Measurements from ENCODE around the gene ZNF462. TPM values are rescaled to one million over a fixed set of nuclear protein-coding genes. Genes with fewer than 3 reads are reported as not detected.

The ZNF462 gene
- total RNA-seq, 2 donors from 2014 or later, result 4.7 to 8.9 TPM

- no peak overlapping the region for H3K27ac ChIP-seq
- peaks cover 0 to 5% (median 0%) of the 10 kb centered on the region in 3 donors for H3K9me3 ChIP-seq
- intact Hi-C loops (cut with DNase I), result no loop called here
- no peak overlapping the region for H3K4me3 ChIP-seq
- ATAC-seq, result no peak
- H3K4me1 ChIP-seq, result no peaks in the 10 kb centered on the region
- WGBS, 2 donors, result 78 to 80% methylated on average over 3 of the region's 3 CpGs
- H3K27me3 ChIP-seq, result no peaks in the 10 kb centered on the region
- TF ChIP-seq POLR2A (IDR thresholded peaks at IDR 0.05), result no peak
- TF ChIP-seq CTCF (IDR thresholded peaks at IDR 0.05), result no peak
- no peak for DNase-seq
- H3K36me3 ChIP-seq (replicated peaks in 1 of 2; ENCODE audit: insufficient read depth in 1 of 2, low read depth in 2 of 2), result no peaks in the 10 kb centered on the region
Measured at GRCh38 chr9:106906129-106906528, 43.2 kb downstream of the ZNF462 start.

- DNase-seq, result no peak
- intact Hi-C loops (cut with DNase I), result no loop called here
- WGBS, 2 donors, result 77 to 79% methylated on average over 6 of the region's 6 CpGs
- H3K27ac ChIP-seq, result no peak overlapping the region
- no peaks in the 10 kb centered on the region for H3K36me3 ChIP-seq (replicated peaks in 1 of 2; ENCODE audit: insufficient read depth in 1 of 2, low read depth in 2 of 2)
- ATAC-seq, result no peak
- no peak overlapping the region for H3K4me3 ChIP-seq
- no peak for TF ChIP-seq POLR2A (IDR thresholded peaks at IDR 0.05)
- TF ChIP-seq CTCF (IDR thresholded peaks at IDR 0.05), result no peak
- H3K27me3 ChIP-seq, result no peaks in the 10 kb centered on the region
- no peaks in the 10 kb centered on the region for H3K9me3 ChIP-seq
- H3K4me1 ChIP-seq, result peaks cover 6% of the 10 kb centered on the region
Measured at GRCh38 chr9:106911951-106912350, 49.0 kb downstream of the ZNF462 start.

- Histone ChIP-seq H3K27ac (no peak overlapping the region), H3K36me3 (replicated peaks in 1 of 2; ENCODE audit: insufficient read depth in 1 of 2, low read depth in 2 of 2) (no peaks in the 10 kb centered on the region), H3K27me3 (no peaks in the 10 kb centered on the region), H3K4me3 (no peak overlapping the region), H3K9me3 (no peaks in the 10 kb centered on the region), H3K4me1 (peaks cover 10% of the 10 kb centered on the region)
- 76 to 80% methylated on average over 5 of the region's 5 CpGs for WGBS, 2 donors
- TF ChIP-seq POLR2A (IDR thresholded peaks at IDR 0.05) (no peak), CTCF (IDR thresholded peaks at IDR 0.05) (no peak)
- intact Hi-C loops (cut with DNase I), result no loop called here
- DNase-seq (no peak), ATAC-seq (no peak)
Measured at GRCh38 chr9:106913276-106913675, 50.3 kb downstream of the ZNF462 start.

GRCh38 chr9:106915851-106916250 lies 52.9 kb downstream of the ZNF462 start:
- Histone ChIP-seq H3K27me3 (no peaks in the 10 kb centered on the region), H3K4me1 (peaks cover 18% of the 10 kb centered on the region), H3K27ac (peak overlapping the region in 1 of 4 donors; percentile 50), H3K4me3 (no peak overlapping the region), H3K9me3 (no peaks in the 10 kb centered on the region), H3K36me3 (replicated peaks in 1 of 2; ENCODE audit: insufficient read depth in 1 of 2, low read depth in 2 of 2) (no peaks in the 10 kb centered on the region)
- 79 to 82% methylated on average over 3 of the region's 3 CpGs for WGBS, 2 donors
- intact Hi-C loops (cut with DNase I), result no loop called here
- ATAC-seq (no peak), DNase-seq (no peak)
- no peak for TF ChIP-seq POLR2A (IDR thresholded peaks at IDR 0.05)
- TF ChIP-seq CTCF (IDR thresholded peaks at IDR 0.05), result no peak

- H3K27me3 ChIP-seq, result no peaks in the 10 kb centered on the region
- ATAC-seq (peak; percentile 80), DNase-seq (peak; percentile 32 to 63 (median 50))
- no peak overlapping the region for H3K4me3 ChIP-seq
- H3K9me3 ChIP-seq, result no peaks in the 10 kb centered on the region
- no peaks in the 10 kb centered on the region for H3K36me3 ChIP-seq (replicated peaks in 1 of 2; ENCODE audit: insufficient read depth in 1 of 2, low read depth in 2 of 2)
- TF ChIP-seq POLR2A (IDR thresholded peaks at IDR 0.05), result no peak
- no peak for TF ChIP-seq CTCF (IDR thresholded peaks at IDR 0.05)
- H3K4me1 ChIP-seq, result peaks cover 26% of the 10 kb centered on the region
- intact Hi-C loops (cut with DNase I), result no loop called here
- peak overlapping the region in 3 of 4 donors; percentile 16 to 50 (median 36) for H3K27ac ChIP-seq
- WGBS, 2 donors, result 56 to 60% methylated on average over 8 of the region's 8 CpGs
Measured at GRCh38 chr9:106916466-106917235, 53.7 kb downstream of the ZNF462 start.
